ENCODE data around the gene MANSC4.

DNA sequence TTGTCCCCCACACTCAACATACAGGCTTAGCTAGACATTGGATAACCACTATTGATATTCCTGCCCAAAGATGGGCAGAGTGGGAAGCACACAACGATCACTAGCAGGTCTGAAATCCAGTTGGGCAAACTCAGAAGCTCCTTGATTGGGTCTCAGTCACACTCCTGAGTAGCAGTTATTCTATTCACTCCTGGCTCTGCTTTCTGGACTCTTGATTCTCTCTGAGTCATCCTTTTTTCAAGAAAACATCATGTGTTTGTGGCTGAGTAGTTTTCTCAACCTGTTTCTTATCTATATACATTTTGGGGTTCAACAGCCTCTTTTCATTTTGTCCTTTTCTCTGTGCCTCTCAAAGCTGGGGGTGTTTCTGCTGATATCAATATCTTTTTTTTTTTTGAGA, 46.0 kb upstream of the MANSC4 start:
- TF ChIP-seq, protein P1, sequence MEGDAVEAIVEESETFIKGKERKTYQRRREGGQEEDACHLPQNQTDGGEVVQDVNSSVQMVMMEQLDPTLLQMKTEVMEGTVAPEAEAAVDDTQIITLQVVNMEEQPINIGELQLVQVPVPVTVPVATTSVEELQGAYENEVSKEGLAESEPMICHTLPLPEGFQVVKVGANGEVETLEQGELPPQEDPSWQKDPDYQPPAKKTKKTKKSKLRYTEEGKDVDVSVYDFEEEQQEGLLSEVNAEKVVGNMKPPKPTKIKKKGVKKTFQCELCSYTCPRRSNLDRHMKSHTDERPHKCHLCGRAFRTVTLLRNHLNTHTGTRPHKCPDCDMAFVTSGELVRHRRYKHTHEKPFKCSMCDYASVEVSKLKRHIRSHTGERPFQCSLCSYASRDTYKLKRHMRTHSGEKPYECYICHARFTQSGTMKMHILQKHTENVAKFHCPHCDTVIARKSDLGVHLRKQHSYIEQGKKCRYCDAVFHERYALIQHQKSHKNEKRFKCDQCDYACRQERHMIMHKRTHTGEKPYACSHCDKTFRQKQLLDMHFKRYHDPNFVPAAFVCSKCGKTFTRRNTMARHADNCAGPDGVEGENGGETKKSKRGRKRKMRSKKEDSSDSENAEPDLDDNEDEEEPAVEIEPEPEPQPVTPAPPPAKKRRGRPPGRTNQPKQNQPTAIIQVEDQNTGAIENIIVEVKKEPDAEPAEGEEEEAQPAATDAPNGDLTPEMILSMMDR (IDR thresholded peaks at IDR 0.05): no peak
- no peak for TF ChIP-seq POLR2A (IDR thresholded peaks at IDR 0.05)

Data from body of pancreas (tissue), 4 donors.